HCT116 (cell line): Measurements from ENCODE around the gene ALDH3B1.

ENCODE experiments used
- ATF3 ChIP-seq: IDR thresholded peaks from 2 replicates; pipeline ENCODE4 v1.6.1; 2012
- CBX3 ChIP-seq: IDR thresholded peaks from 2 replicates; pipeline ENCODE4 v1.6.1; 2012; ENCODE audit warnings: low read depth
- CEBPB ChIP-seq: IDR thresholded peaks from 2 replicates; pipeline ENCODE4 v1.6.1; 2012; ENCODE audit warnings: low read depth
- CTCF ChIP-seq, 3 experiments: fragments of 200-600 bp in 1 of 3; sonication (generic) in 1 of 3; IDR thresholded peaks in 2 of 3; conservative IDR thresholded peaks in 1 of 3; 2 replicates each; pipeline ENCODE4 v1.5.1; 2012 to 2017; ENCODE audit warnings: low read depth in 2 of 3, low read length in 2 of 3, antibody characterized with exemption in 1 of 3, borderline replicate concordance in 1 of 3, control low read depth in 1 of 3, mild to moderate bottlenecking in 1 of 3, mixed read lengths in 1 of 3, mixed run types in 1 of 3, moderate library complexity in 1 of 3; ENCODE audit not compliant: insufficient read depth in 1 of 3
- EGR1 ChIP-seq: IDR thresholded peaks from 2 replicates; pipeline ENCODE4 v1.6.1; 2012; ENCODE audit warnings: low read depth
- EZH2 ChIP-seq: fragments of 200-600 bp; sonication (generic); IDR thresholded peaks from 2 replicates; pipeline ENCODE4 v1.6.1; 2017; ENCODE audit warnings: antibody characterized with exemption, mixed run types
- EZH2phosphoT487 ChIP-seq: fragments of 200-600 bp; IDR thresholded peaks from 2 replicates; pipeline ENCODE4 v1.6.1; 2018; ENCODE audit warnings: antibody characterized with exemption, borderline replicate concordance
- JUND ChIP-seq: IDR thresholded peaks from 2 replicates; pipeline ENCODE4 v1.6.1; 2012
- MAX ChIP-seq: IDR thresholded peaks from 2 replicates; pipeline ENCODE4 v1.6.1; 2012
- POLR2A ChIP-seq: IDR thresholded peaks from 2 replicates; pipeline ENCODE4 v1.7.0; 2011; ENCODE audit warnings: borderline replicate concordance; ENCODE audit not compliant: insufficient read depth, insufficient read length; ENCODE audit errors: extremely low read depth
- RAD21 ChIP-seq: IDR thresholded peaks from 2 replicates; pipeline ENCODE4 v1.6.1; 2012; ENCODE audit warnings: low read depth, mild to moderate bottlenecking
- SIN3A ChIP-seq: IDR thresholded peaks from 2 replicates; pipeline ENCODE4 v1.6.1; 2012; ENCODE audit warnings: low read depth
- TCF7L2 ChIP-seq: IDR thresholded peaks from 2 replicates; pipeline ENCODE4 v1.7.0; 2011; ENCODE audit warnings: borderline replicate concordance, inconsistent platforms; ENCODE audit not compliant: insufficient read depth, insufficient read length; ENCODE audit errors: extremely low read depth
- ZNF274 ChIP-seq: fragments of 200-500 bp; sonication (Bioruptor generic); IDR thresholded peaks from 2 replicates; pipeline ENCODE4 v1.6.1; 2014; ENCODE audit warnings: mild to moderate bottlenecking, low read depth, low read length, inconsistent platforms

- TF ChIP-seq CTCF (IDR thresholded peaks at IDR 0.05 in 2 of 3, conservative IDR thresholded peaks at IDR 0.05 in 1 of 3; ENCODE audit: borderline replicate concordance in 1 of 3, insufficient read depth in 1 of 3, low read depth in 2 of 3, low read length in 2 of 3) = peak in 1 of 3 experiments; percentile 40; a peak in 2 of 6 replicates
- no peak for TF ChIP-seq SIN3A
- no peak for TF ChIP-seq POLR2A
- TF ChIP-seq ATF3 = no peak
- no peak for TF ChIP-seq EGR1
- no peak for TF ChIP-seq ZNF274
- TF ChIP-seq CBX3 = no peak
- TF ChIP-seq EZH2 = no peak
- TF ChIP-seq RAD21 = no peak
- no peak for TF ChIP-seq EZH2phosphoT487
- no peak for TF ChIP-seq JUND
- no peak for TF ChIP-seq CEBPB
- TF ChIP-seq MAX = no peak
- no peak for TF ChIP-seq TCF7L2
These were observed 587 bp upstream of the ALDH3B1 start for GRCh38 chr11:68009391-68010089.
